ENCODE data around the gene KLHL3.

DNA sequence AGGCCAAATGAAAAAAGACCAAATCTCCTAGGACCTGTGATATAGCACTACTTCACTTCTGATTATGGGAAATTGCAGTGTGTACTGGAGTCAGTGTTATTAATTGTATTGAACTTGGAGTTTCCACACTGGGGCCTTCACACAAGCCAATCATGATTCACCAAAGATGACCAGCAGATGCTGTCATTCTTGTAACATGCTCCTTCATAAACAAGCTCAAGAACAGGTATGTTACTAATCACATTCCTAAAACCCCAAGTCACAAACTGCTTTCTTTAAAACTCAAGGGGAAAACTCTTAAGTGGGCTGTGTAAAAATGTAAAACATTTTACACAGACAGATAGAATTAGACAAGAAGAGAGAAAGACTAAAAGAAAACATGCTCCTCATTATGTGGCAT, 5.6 kb downstream of the KLHL3 start:
- TF ChIP-seq, protein P1, sequence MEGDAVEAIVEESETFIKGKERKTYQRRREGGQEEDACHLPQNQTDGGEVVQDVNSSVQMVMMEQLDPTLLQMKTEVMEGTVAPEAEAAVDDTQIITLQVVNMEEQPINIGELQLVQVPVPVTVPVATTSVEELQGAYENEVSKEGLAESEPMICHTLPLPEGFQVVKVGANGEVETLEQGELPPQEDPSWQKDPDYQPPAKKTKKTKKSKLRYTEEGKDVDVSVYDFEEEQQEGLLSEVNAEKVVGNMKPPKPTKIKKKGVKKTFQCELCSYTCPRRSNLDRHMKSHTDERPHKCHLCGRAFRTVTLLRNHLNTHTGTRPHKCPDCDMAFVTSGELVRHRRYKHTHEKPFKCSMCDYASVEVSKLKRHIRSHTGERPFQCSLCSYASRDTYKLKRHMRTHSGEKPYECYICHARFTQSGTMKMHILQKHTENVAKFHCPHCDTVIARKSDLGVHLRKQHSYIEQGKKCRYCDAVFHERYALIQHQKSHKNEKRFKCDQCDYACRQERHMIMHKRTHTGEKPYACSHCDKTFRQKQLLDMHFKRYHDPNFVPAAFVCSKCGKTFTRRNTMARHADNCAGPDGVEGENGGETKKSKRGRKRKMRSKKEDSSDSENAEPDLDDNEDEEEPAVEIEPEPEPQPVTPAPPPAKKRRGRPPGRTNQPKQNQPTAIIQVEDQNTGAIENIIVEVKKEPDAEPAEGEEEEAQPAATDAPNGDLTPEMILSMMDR (IDR thresholded peaks at IDR 0.05), result no peak
- TF ChIP-seq EP300 (IDR thresholded peaks at IDR 0.05), result no peak
